Forelimb muscle (tissue), 1 donor: ENCODE data around the gene PDGFC. TPM values are rescaled to one million over a fixed set of nuclear protein-coding genes. Genes with fewer than 3 reads are reported as not detected.
A peak's percentile ranks its signal among the peaks of the same experiment; 100 is the strongest.

Experiments used
- DNase-seq: peaks from one replicate; pipeline ENCODE4 v3.0.0-alpha.2; 2013; ENCODE audit warnings: low read depth
- polyA plus RNA-seq: library from polyadenylated mRNA; unstranded; fragments of 120-200 nt; gene quantifications from one replicate; pipeline ENCODE4 v1.2.1, GENCODE V29; 2013; ENCODE audit not compliant: insufficient read length

PDGFC gene, protein sequence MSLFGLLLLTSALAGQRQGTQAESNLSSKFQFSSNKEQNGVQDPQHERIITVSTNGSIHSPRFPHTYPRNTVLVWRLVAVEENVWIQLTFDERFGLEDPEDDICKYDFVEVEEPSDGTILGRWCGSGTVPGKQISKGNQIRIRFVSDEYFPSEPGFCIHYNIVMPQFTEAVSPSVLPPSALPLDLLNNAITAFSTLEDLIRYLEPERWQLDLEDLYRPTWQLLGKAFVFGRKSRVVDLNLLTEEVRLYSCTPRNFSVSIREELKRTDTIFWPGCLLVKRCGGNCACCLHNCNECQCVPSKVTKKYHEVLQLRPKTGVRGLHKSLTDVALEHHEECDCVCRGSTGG
- polyA plus RNA-seq, result 26.3 TPM

DNA sequence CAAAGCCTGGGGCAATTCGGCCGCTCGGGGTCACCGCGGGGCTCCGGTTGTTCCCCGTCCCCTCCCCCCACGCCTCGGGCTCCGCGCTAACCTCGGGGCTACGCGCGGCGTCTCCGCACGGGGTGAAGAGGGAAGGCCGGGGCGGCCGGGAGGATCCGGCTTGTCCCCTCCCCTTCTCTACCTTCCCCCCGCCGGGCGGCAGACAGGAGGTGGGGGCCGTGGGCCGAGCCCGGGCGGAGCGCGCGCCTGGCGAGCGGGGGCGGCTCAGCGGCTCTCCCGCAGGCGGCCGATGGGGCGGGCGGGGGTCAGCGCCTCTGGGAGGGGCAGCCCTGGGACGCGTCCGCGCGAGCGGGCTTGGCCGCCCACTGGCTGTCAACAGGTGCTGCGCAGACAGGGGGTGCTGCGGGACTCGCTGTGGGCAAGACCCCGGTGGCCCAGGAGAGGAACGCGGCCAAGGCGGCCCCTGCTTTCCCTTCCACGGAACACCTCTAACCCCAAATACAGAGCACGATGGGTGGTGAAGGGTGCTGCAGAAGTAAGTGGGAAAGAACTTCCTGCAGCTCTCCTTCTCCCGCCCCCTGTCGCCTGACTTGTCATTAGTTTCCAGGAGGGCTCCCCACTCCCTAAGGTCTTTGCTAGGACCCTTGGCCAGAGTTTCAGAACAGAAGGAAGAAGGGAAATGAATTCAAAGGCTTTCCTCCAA, at the start of gene PDGFC:
TSS of gene PDGFC (minus strand) at position 124 of the 703 bp plus-strand sequence. CDS start 896 bp downstream, outside the sequence.
- no peak for DNase-seq

DNA sequence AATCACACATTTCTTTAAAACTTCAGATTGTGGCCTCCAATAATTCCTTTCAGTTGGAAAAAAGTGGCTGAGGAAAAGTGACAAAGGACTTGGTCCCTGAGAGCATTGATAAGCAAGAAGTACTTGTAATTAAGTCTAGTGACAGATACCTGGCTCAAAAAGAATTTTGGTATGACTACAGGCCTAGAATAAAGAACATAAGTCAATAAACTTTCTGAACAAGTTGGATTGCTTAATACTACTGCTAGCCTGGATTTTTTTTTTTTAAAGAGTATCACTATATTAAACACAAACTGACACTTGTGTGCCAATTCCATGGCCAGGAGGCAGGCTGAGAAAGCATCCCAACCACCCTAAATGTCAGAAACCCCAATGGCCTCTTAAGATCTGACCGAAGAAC, 49.3 kb upstream of the PDGFC start:
- no peak for DNase-seq

DNA sequence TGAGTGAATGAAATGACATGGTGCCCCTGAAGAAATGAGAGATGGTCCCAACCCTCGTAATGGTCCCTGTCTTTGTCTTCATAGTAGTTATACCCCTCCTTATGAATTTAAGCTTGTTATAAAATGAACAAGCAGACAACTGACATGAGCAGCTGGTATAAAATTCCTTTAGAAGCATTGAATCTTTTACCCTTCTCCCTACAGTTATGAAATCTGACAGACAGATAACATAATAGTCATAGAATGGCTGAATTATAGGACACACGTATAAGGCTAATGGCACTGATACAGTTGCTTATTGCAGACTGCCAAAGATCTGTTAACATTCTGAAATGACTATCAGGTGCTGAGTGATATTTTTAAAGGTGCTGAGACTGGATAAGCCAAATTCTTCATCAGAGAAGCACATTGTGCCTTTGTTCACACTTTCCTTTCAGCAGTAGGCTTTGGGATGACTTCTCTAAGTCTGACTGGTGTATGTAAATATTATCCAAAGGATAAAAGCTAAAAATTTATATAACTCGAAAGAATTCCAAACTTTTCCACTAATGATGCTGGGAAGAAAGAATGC, 47.4 kb upstream of the PDGFC start:
- no peak for DNase-seq

DNA sequence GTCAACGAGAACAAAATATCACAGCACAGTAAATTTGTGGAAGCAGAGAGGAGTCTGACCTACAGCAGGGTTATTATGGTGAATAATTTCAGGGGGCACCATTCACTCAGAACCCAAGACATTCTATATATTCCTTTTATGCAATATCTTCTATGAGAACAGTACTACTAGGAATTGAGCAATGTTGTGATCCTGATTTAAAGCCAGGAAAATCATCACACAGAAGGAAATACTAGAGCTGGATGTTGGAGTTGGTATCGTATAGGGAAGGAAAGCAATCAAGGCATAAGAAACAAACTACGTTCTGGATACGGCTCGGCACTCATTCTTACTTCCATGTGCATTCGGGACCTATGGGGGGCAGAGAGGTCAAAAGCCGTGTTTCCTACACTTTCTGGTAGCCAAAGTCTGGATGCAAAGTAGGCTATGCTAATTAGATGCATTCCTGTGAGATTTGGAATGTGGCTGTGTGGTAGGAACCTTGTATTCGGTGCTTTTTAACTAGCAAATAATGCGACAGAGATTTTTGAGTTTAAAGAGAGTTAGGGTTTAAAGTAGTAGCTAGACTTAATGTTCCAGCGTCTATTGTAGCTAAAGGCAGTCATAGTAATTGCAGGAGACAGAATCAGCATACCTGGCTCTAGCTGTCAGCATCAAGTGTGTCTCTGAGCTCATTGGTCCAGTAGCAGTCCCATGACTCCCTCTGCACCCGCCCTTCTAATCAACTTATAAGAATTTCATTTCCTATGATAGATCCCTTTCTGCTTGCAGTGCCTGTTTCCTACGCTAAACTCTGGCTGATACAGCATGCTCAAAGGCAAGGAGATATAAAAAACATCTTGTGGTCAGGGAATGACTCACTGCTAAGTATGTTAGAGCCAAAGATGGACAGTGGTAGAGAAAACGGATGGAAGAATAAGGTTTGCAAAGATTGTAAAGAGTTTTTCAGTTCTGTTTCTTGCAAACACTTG, 43.3 kb upstream of the PDGFC start:
- no peak for DNase-seq

DNA sequence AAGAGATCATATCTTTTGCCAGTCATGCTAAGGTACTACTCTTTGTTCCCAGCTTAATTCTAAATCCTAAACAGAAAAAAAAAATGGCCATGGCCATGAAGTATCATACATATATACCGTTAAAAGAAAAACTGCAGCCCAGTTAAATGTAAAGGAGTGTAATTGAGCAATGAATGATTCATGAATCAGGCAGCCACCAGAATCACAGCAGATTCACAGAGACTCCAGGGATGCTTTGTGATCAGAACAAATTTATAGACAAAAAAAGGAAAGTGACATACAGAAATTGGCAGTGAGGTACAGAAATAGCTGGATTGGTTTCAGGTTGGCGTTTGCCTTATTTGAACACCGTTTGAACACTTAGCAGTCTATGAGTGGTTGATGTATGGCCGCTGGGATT, 42.1 kb upstream of the PDGFC start:
- no peak for DNase-seq

DNA sequence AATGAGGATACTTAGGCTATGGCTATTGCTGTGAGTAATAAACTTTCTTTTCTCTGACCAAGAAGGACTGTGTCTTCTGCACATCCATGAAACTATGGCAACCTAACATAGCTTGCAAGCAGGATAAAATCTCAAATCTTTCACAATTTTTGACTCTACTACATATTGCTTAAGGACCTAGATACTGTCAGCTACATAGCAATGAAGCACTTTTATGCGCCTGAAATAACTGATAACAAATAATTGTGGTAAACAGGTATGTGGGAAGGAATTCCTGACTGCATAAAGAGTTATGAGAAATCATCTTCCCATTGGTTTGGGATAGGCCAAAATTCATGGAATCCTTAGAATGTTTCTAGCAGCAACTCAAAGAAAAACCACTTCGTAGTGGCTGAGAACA, 41.2 kb upstream of the PDGFC start:
- DNase-seq, result no peak

DNA sequence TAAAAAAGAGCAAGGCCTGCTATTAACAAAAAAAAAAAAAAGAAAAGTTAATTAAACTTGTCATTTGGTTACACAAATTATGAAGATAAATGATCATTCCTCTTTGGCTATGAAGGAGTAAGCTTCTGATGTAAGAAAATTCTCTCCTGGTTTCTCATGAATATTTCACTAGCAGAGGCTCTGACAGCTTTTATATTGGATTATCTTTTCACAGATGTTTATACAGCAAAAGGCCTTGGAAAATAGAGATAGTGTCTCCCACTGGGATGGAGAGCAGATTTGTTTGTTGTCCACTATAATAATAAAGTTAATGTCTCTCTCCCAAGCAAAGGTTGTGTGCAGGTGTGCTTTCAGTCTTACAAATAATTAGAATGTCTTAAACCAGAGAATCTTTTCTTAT, 40.7 kb upstream of the PDGFC start:
- no peak for DNase-seq

DNA sequence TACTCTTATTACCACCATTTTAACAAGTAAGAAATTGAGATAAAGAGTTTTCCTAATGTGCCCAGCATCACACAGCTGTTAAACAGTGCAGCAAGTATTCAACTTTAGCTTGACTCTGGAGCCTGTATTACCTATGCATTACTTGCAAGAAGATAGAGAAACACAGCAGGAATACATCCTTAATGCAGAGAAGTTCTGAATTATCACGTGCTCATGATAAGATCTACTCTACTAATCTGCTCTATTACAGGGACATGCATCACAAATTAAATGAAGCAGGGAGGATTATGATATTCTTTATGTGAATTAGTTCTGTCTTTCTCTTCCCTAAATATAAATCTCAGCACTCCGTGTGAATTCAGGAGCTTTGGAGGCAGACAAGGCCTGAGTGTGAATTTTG, 39.0 kb upstream of the PDGFC start:
- DNase-seq, result no peak

DNA sequence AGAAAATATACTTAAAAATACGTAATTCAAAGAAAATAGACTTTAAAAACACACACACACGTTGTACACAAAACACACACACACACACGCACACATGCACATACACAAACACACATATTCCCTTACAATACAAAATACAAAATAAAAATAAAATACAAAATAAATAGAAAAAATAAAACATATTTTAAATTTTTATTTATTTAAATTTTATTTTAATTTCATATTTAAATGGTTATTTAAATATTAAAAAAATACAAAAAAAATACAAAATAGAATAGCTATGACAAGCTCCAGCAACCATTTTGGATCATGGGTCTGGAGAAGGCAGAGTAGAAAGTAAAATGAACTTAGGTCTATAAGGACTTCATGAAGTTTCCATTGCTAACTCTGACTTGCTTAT, 34.2 kb upstream of the PDGFC start:
- no peak for DNase-seq

DNA sequence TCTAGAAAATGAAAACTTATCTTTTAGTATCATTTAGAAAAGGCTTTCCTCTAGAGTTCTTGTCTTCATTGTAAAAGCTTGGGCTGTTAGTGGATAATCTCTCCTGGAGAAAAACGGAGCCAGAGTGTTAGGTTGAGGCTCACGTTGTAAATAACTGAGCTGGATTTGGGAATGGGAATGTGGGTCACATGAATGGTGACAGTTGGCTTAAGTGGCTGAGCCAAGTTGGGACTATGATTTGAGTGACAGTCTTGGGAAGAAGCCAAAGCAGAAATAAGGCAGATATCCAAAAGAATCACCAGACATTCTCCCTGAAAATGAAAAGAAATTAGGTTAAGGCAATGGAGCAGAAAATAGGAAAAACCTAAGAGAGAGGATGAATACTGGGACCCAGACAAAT, 33.6 kb upstream of the PDGFC start:
- DNase-seq, result no peak

DNA sequence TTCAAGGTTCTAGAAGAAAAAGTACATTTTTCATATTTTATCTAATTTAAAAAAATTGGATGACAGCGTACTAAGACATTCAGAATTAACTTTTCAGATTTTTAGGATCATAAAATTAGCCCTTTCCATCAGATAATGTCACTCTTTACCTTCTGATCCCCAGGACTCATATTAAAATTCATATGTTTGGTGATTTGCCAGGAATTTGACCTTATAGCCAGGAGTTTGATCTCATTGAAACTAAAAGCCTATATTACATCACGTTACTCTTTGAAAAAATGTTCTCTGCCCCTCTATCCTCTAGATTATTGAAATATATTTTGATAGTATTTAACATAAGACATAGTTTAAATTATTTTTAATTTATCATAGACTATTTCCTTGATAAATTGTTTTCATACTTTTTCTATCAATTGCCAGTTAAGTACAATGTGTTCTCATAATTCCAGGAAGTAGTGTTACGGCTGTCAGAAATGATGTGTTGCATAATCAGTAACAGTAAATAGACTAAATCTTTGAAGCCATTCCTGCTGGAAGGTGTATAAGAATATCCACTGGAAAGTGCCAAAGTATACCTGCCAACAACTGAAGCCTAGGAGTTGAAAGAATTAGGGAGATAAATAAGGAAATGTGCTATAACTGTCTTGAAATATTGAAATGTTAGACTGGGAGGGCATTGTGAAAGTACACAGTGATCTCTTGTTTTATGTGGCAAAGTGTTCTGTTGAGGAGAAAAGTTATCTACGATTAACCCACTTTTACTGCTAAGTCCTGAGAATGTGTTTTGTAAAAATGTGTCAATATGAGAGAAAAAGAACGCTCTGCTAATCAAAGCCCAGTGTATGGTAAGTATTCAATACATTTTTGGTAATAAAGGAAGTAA, 32.9 kb upstream of the PDGFC start:
- DNase-seq, result no peak

DNA sequence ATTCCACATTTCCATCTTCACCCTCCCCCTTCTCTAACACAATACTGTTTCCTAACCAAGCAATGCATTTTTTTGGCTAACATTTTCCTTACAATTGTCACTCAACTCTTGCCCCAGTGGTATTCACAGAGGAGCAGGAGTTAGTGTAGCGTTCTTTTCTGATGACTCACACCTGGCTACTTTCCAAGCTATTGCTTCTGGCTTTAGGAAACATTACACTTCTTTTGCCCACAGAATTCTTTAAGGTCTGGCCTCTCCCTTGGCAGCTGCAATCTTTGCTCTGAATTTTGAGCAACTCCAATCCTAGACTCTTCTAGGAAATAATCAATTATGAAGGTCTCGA, 27.5 kb upstream of the PDGFC start:
- DNase-seq, result peak; percentile 62

DNA sequence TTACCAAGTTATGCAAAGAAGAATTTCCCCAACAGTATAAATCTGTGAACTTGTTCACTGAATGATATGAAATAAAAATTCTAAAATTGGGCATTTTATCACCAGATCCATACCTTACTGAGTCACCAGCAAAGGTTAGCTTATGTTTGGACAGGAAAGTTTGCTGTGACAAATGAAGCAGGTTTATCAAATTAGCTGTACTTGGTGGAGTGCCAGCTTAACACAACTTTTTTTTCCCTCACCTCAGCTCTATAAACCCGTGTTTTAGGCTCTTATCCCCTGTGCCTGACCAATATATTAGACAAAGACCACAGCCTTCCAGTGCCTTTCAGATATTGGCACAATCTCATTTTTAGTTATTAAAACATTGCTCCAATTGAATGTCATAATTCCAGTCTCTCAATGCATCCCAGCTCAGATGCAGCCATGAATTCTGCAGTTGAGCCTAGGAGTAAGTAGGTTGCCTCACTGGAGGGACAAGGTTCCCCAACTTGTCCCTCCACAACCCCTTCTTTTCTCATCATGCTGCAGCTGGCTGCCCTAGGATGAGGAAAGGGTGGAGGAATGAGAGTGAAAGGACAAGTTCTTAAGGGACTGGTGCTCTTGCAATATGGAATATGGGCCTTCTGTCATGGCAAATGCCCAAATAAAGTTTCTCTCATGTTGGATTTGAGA, 27.0 kb upstream of the PDGFC start:
- DNase-seq, result no peak

DNA sequence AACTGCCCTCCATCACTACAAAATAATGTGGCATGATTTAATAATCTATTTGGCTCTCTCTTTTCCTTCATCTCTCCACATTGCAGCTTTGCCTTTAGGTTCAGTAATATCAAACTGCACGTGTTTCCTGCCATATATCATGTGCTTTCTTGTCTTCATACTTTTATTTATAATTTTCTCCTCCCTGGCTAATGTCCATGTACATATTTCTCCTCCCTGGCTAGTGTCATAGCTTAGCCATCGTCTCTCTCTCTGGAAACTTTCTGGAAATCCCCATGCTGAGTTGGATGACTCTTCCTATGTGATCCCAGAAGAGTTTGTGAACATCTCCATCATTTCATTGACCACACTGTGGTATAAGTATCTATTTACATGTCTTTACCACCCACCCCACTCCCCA, 21.3 kb upstream of the PDGFC start:
- DNase-seq, result no peak

DNA sequence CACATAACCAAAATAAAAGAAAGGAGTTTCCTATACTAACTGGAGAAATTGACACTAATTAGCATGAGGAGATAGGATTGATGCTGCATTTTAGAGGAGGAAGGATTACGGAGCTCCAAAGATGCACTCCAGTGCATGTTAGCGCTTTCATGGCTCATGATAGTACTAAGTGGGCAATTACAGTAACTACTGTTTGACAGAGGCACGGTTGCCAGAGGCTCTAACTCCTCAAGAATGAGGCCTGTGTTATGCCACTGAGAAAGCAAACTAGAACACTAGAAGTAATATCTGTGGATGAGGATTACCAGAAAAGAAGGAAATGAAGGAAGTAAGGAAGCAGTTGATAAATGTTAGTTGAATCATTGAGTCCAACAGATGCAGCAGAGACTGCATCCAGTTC, 19.6 kb upstream of the PDGFC start:
- no peak for DNase-seq

DNA sequence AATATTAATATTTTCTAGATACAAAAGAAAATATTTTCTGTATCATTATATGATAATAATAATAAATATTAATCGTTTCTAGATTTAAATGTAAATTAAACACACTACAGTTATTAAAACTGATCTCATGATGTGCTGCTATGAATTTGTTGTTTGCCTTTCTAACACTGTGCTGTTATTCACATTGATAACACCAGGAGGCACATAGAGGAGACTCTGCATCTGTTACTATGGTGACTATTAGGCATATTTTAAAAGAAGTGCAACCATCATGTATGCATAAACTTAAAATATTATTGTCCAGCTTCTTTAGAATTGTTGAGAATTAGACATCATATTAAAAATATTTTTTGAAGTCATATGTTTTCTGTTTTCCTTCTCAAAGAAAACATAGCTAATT, 11.8 kb upstream of the PDGFC start:
- DNase-seq, result no peak

DNA sequence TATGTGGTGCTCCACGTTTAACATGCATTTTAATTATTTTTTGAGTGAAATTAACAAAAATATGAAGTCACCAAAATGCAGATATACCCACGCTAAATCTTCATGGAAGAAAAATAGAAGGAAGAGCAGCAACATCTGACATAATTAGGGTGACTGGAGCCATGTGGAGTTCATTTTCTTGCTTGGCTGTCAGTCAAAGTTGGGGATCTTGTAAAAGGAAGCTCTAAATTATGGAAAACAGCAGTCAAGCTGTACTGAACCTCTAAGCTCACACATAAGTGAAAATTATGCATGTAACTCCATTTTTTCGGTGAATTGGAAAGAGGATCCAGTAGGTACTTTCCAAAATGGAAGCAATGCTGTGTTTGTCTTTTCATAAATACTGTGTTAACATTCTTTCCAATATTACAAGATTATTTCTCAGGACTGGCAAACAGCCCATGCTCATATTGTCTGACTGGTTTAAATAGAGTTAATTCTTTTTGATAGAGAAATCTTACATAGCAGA, 9.7 kb upstream of the PDGFC start:
- no peak for DNase-seq

DNA sequence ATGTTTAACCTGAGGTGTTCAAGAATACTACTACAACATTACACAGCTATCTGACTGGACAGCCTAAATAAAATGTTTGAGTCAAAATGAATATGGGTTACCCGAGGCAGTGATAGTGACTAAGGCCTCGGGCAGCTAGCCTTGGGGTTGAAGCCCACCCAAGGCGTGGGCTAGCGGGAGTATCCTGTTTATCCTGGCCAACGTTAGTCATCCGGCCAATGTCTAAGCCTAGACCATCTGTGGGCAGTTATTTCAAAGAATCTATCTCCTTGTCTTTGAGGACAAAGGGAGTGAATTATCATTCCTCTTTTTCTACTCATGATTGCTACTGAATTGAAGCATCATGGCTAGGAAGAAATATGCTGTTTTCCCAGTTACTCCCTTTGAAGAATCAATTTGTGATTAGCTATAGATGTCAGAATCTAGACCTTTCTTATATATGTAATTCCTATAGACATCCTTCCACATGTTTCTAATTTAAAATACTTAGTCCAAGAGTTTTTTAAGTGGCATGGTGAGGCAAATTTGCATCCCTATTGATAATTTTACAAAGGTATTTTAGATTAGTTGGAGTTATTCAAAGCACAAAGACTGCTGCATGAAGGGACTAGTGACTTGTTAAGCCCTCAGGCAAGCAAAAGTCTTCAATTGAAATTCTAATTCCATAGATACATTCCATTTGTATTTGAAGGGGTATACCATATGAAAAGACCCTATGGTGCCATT, 6.0 kb upstream of the PDGFC start:
- DNase-seq, result no peak

DNA sequence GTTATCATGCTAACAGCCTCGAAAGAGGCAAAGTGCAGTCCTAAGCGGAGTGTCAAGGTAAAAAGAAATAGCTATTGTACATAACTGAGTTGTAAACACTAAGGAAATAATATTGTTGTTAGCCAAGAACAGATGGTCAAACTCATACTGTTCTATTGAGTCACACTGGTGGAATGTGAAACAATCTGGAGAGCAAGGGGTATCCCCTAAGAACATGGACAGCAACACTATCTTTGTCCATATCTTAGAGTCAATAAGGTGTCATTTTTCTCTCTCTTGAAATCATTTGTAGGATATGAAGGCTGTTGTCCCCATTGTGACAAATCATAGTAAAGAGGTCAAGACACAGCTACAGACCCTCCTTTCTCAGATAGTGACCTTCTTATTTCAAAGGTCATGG, 4.5 kb upstream of the PDGFC start:
- no peak for DNase-seq

DNA sequence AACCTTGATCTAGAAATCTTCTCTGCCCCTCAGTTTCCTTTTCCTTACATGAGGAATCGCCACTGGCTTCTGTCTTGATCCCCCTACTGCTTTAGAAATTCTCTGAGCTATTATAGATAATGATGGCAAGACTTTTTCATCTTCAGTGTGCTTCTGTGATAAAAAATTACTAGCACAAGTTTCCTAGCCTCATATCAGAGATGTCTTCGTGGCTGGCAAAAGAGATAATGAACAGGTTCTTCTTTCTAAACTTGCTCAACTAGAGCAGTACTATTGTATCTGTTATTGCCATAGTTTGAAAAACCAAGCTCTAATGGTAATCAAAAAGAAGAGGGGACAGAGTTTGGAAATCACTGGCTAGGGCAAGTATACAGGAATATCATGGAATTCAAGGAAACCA, 4.1 kb upstream of the PDGFC start:
- no peak for DNase-seq
